Fibroblast of lung (primary cell): Measurements from ENCODE around the gene BCCIP.

Experiments
- EZH2 ChIP-seq: IDR thresholded peaks from 2 replicates; pipeline ENCODE4 v1.5.1; 2012; ENCODE audit warnings: low read length, control low read depth, mild to moderate bottlenecking; ENCODE audit errors: missing control alignments
- TF ChIP-seq, protein P1 (sequence below), 2 donors: IDR thresholded peaks in 1 of 2; conservative IDR thresholded peaks in 1 of 2; 1 replicate in 1 of 2; 2 replicates in 1 of 2; pipeline ENCODE4 v1.5.1; 2011 to 2012; ENCODE audit warnings: low read length in 2 of 2, control low read depth in 1 of 2, inconsistent platforms in 1 of 2, low read depth in 1 of 2, mild to moderate bottlenecking in 1 of 2

DNA sequence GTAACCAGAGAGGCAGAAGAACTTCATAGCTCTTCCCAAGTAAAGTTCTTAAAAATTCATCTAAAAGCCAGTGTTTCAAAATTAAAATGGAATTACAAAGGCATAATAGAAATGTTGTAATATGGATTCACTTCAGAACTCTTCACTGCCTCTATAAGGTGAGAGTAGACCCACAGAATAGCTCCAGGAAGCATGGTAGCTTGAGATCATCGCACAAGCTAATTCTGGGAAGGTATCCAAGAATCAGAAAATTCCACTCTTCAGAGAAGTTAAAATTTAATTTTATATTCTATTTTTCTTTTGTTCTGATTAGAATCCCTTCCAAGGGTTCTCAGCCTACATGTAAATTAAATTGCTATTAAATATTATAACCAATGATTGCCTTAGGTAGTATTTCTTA is 59.2 kb downstream of the BCCIP start:
- TF ChIP-seq, protein P1, sequence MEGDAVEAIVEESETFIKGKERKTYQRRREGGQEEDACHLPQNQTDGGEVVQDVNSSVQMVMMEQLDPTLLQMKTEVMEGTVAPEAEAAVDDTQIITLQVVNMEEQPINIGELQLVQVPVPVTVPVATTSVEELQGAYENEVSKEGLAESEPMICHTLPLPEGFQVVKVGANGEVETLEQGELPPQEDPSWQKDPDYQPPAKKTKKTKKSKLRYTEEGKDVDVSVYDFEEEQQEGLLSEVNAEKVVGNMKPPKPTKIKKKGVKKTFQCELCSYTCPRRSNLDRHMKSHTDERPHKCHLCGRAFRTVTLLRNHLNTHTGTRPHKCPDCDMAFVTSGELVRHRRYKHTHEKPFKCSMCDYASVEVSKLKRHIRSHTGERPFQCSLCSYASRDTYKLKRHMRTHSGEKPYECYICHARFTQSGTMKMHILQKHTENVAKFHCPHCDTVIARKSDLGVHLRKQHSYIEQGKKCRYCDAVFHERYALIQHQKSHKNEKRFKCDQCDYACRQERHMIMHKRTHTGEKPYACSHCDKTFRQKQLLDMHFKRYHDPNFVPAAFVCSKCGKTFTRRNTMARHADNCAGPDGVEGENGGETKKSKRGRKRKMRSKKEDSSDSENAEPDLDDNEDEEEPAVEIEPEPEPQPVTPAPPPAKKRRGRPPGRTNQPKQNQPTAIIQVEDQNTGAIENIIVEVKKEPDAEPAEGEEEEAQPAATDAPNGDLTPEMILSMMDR (conservative IDR thresholded peaks at IDR 0.05 in 1 of 2, IDR thresholded peaks at IDR 0.05 in 1 of 2; ENCODE audit: low read depth in 1 of 2, low read length in 2 of 2) = no peak
- TF ChIP-seq EZH2 = no peak
